HCT116 (cell line): ENCODE data around the gene TSPAN6. TPM values are rescaled to one million over a fixed set of nuclear protein-coding genes. Genes with fewer than 3 reads are reported as not detected.

Experiments
- ATAC-seq: fragments of 200-7000 bp; cut with Tn5 transposase; 2 replicates; pipeline ENCODE4 v1.9.1; 2020; ENCODE audit warnings: mild to moderate bottlenecking, moderate library complexity
- BruUV-seq: library from RNA; stranded (reverse); fragments of 400-500 nt; replicated peaks from 2 replicates; lab custom pipeline; 2021; lab: Mats Ljungman, UMichigan
- CTCF ChIA-PET: fragments of 300-600 bp; sonication (Branson Sonifier 250); formaldehyde crosslinking; loops from one replicate; lab custom pipeline; 2021; ENCODE audit warnings: antibody characterized with exemption; lab: Charles Lee
- POLR2A ChIA-PET: fragments of 300-600, 350-600 bp; sonication (Branson Sonifier 250); formaldehyde crosslinking; loops from one replicate; lab custom pipeline; 2021; ENCODE audit warnings: antibody characterized with exemption; lab: Charles Lee
- RAD21 ChIA-PET, 2 experiments: fragments of 300-600 bp; sonication (Branson Sonifier 250); formaldehyde crosslinking; loops; one replicate each; lab custom pipeline; 2023; ENCODE audit warnings: low total read pairs in 2 of 2; ENCODE audit not compliant: uncharacterized antibody in 2 of 2, unreplicated experiment in 2 of 2, low non-redundant PET in 1 of 2; lab: Charles Lee
- DNase-seq: peaks from one replicate; pipeline ENCODE4 v3.0.0-alpha.2; 2010; ENCODE audit warnings: low read depth, low spot score
- H2AFZ ChIP-seq: fragments of 200-600 bp; shearing (Covaris generic), sonication (generic); 2 replicates; pipeline ENCODE4 v1.6.1; 2017; ENCODE audit warnings: low read depth, mixed run types, mixed read lengths, antibody characterized with exemption, low read length; ENCODE audit not compliant: poor library complexity, severe bottlenecking
- H3K27ac ChIP-seq: 2 replicates; pipeline ENCODE4 v1.5.1; 2012; ENCODE audit warnings: low read depth, low read length
- H3K27me3 ChIP-seq: fragments of 200-600 bp; sonication (generic); 2 replicates; pipeline ENCODE4 v1.6.1; 2016; ENCODE audit warnings: mixed run types, low read length, mixed read lengths; ENCODE audit not compliant: insufficient read depth
- H3K36me3 ChIP-seq, 2 experiments: fragments of 200-500 bp in 1 of 2; fragments of 200-600 bp in 1 of 2; sonication (Bioruptor generic) in 1 of 2; sonication (generic) in 1 of 2; 2 replicates each; pipeline versions ENCODE4 v1.5.1 to v1.6.1; 2014 to 2016; ENCODE audit warnings: low read length in 2 of 2, inconsistent platforms in 1 of 2, mixed read lengths in 1 of 2, mixed run types in 1 of 2; ENCODE audit not compliant: insufficient read depth in 2 of 2, control insufficient read depth in 1 of 2
- H3K4me1 ChIP-seq, 2 experiments: fragments of 200-600 bp in 1 of 2; sonication (generic) in 1 of 2; 2 replicates each; pipeline versions ENCODE4 v1.5.1 to v1.6.1; 2012 to 2017; ENCODE audit warnings: low read length in 2 of 2, inconsistent platforms in 1 of 2, mild to moderate bottlenecking in 1 of 2, mixed read lengths in 1 of 2, mixed run types in 1 of 2, moderate library complexity in 1 of 2; ENCODE audit not compliant: insufficient read depth in 2 of 2, control insufficient read depth in 1 of 2
- H3K4me2 ChIP-seq: fragments of 200-600 bp; sonication (generic); 2 replicates; pipeline ENCODE4 v1.6.1; 2017; ENCODE audit warnings: mixed run types, low read length, mixed read lengths
- H3K4me3 ChIP-seq, 2 experiments: fragments of 200-600 bp in 1 of 2; sonication (generic) in 1 of 2; replicated peaks in 1 of 2; 2 replicates each; pipeline ENCODE4 v1.5.1; 2011 to 2016; ENCODE audit warnings: low read length in 2 of 2, control low read depth in 1 of 2, low read depth in 1 of 2, mild to moderate bottlenecking in 1 of 2, mixed read lengths in 1 of 2, mixed run types in 1 of 2
- H3K79me2 ChIP-seq: fragments of 200-600 bp; sonication (generic); 2 replicates; pipeline ENCODE4 v1.6.1; 2017; ENCODE audit warnings: mild to moderate bottlenecking, mixed run types, low read length, moderate library complexity, mixed read lengths; ENCODE audit not compliant: insufficient read depth
- H3K9ac ChIP-seq: fragments of 200-600 bp; sonication (generic); 2 replicates; pipeline ENCODE4 v1.6.1; 2016; ENCODE audit warnings: low read length, mixed read lengths
- H3K9me2 ChIP-seq: fragments of 200-600 bp; sonication (generic), shearing (Covaris generic); 2 replicates; pipeline ENCODE4 v1.6.1; 2017; ENCODE audit warnings: mixed run types, mild to moderate bottlenecking, moderate library complexity; ENCODE audit not compliant: insufficient read depth
- H3K9me3 ChIP-seq, 2 experiments: fragments of 200-500 bp in 1 of 2; fragments of 200-600 bp in 1 of 2; sonication (Bioruptor generic) in 1 of 2; sonication (generic) in 1 of 2; 2 replicates each; pipeline ENCODE4 v1.6.1; 2014 to 2017; ENCODE audit warnings: low read length in 2 of 2, mixed read lengths in 2 of 2, inconsistent platforms in 1 of 2, low read depth in 1 of 2, mild to moderate bottlenecking in 1 of 2, mixed run types in 1 of 2, moderate library complexity in 1 of 2; ENCODE audit not compliant: control insufficient read depth in 1 of 2, insufficient read depth in 1 of 2
- H4K20me1 ChIP-seq: fragments of 200-600 bp; sonication (generic), shearing (Covaris generic); 2 replicates; pipeline ENCODE4 v1.6.1; 2017; ENCODE audit warnings: mixed run types, mild to moderate bottlenecking, moderate library complexity; ENCODE audit not compliant: insufficient read depth
- ATF3 ChIP-seq: IDR thresholded peaks from 2 replicates; pipeline ENCODE4 v1.6.1; 2012
- CEBPB ChIP-seq: IDR thresholded peaks from 2 replicates; pipeline ENCODE4 v1.6.1; 2012; ENCODE audit warnings: low read depth
- EGR1 ChIP-seq: IDR thresholded peaks from 2 replicates; pipeline ENCODE4 v1.6.1; 2012; ENCODE audit warnings: low read depth
- ELF1 ChIP-seq: IDR thresholded peaks from 2 replicates; pipeline ENCODE4 v1.6.1; 2012; ENCODE audit warnings: low read depth, borderline replicate concordance
- EZH2 ChIP-seq: fragments of 200-600 bp; sonication (generic); IDR thresholded peaks from 2 replicates; pipeline ENCODE4 v1.6.1; 2017; ENCODE audit warnings: antibody characterized with exemption, mixed run types
- EZH2phosphoT487 ChIP-seq: fragments of 200-600 bp; IDR thresholded peaks from 2 replicates; pipeline ENCODE4 v1.6.1; 2018; ENCODE audit warnings: antibody characterized with exemption, borderline replicate concordance
- JUND ChIP-seq: IDR thresholded peaks from 2 replicates; pipeline ENCODE4 v1.6.1; 2012
- MAX ChIP-seq: IDR thresholded peaks from 2 replicates; pipeline ENCODE4 v1.6.1; 2012
- POLR2A ChIP-seq: IDR thresholded peaks from 2 replicates; pipeline ENCODE4 v1.7.0; 2011; ENCODE audit warnings: borderline replicate concordance; ENCODE audit not compliant: insufficient read depth, insufficient read length; ENCODE audit errors: extremely low read depth
- POLR2AphosphoS5 ChIP-seq: IDR thresholded peaks from 2 replicates; pipeline ENCODE4 v1.6.1; 2011; ENCODE audit warnings: mild to moderate bottlenecking, low read depth, low read length, moderate library complexity
- RAD21 ChIP-seq: IDR thresholded peaks from 2 replicates; pipeline ENCODE4 v1.6.1; 2012; ENCODE audit warnings: low read depth, mild to moderate bottlenecking
- SP1 ChIP-seq: IDR thresholded peaks from 2 replicates; pipeline ENCODE4 v1.6.1; 2012; ENCODE audit warnings: low read depth
- SRF ChIP-seq: IDR thresholded peaks from 2 replicates; pipeline ENCODE4 v1.6.1; 2012; ENCODE audit warnings: low read depth
- YY1 ChIP-seq: IDR thresholded peaks from 2 replicates; pipeline ENCODE4 v1.6.1; 2011; ENCODE audit warnings: low read length, low read depth, moderate library complexity, mild to moderate bottlenecking; ENCODE audit not compliant: insufficient replicate concordance; ENCODE audit errors: extremely low read depth
- ZBTB33 ChIP-seq: IDR thresholded peaks from 2 replicates; pipeline ENCODE4 v1.6.1; 2011; ENCODE audit warnings: mild to moderate bottlenecking, low read length, moderate library complexity; ENCODE audit not compliant: insufficient replicate concordance; ENCODE audit errors: extremely low read depth
- ZNF274 ChIP-seq: fragments of 200-500 bp; sonication (Bioruptor generic); IDR thresholded peaks from 2 replicates; pipeline ENCODE4 v1.6.1; 2014; ENCODE audit warnings: mild to moderate bottlenecking, low read depth, low read length, inconsistent platforms
- intact Hi-C: fragments of 100-400 bp; cut with micrococcal nuclease; formaldehyde crosslinking; loops from 2 replicates; pipeline ENCODE4 v1.10.0; 2022
- total RNA-seq: library from RNA; stranded (reverse); gene quantifications from one replicate; pipeline ENCODE4 v1.2.1, GENCODE V29; 2021; ENCODE audit not compliant: unreplicated experiment
- TF ChIP-seq, protein P1 (sequence below), 3 experiments: fragments of 200-600 bp in 1 of 3; sonication (generic) in 1 of 3; IDR thresholded peaks in 2 of 3; conservative IDR thresholded peaks in 1 of 3; 2 replicates each; pipeline ENCODE4 v1.5.1; 2012 to 2017; ENCODE audit warnings: low read depth in 2 of 3, low read length in 2 of 3, antibody characterized with exemption in 1 of 3, borderline replicate concordance in 1 of 3, control low read depth in 1 of 3, mild to moderate bottlenecking in 1 of 3, mixed read lengths in 1 of 3, mixed run types in 1 of 3, moderate library complexity in 1 of 3; ENCODE audit not compliant: insufficient read depth in 1 of 3
- TF ChIP-seq, protein P2 (sequence below): IDR thresholded peaks from 2 replicates; pipeline ENCODE4 v1.6.1; 2012; ENCODE audit warnings: low read depth

TSPAN6 gene
- total RNA-seq, 1 experiment from 2014 or later: 25.0 TPM

DNA sequence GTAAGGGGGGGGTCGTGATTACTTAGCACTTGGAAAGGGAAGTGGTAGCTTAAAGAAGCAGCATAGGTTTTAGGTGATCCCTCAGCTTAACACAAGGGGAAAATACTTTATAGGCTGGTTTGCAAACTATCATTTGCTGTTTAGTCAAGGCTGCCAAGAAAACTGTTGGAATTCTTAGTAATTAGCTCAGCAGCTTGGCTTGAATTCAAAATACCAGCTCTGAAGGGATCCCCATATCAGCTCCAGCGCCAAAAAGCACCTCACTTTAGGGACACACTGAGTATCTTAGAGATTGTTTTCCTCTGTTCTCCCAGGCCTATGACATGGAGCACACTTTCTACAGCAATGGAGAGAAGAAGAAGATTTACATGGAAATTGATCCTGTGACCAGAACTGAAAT lies 43.0 kb downstream of the TSPAN6 start:
- ChIA-PET CTCF (interaction anchor here (0.9 kb wide), 1 partner anchor 146 kb away, joined by 3 read pairs; no protein-coding TSS in a partner anchor), RAD21 (no interaction called here), POLR2A (no interaction called here)
- H3K27me3 ChIP-seq: peaks cover 6% of the 10 kb centered on the region; the same call in 1 of the 2 replicates
- ATAC-seq (no peak), DNase-seq (no peak)
- H3K9ac ChIP-seq: no peak overlapping the region
- no peak overlapping the region for H3K27ac ChIP-seq
- no peaks in the 10 kb centered on the region for H3K79me2 ChIP-seq
- no peaks in the 10 kb centered on the region for H3K36me3 ChIP-seq
- BruUV-seq: no TSS peak
- no peaks in the 10 kb centered on the region for H3K4me1 ChIP-seq
- intact Hi-C loops: no loop called here
- TF ChIP-seq POLR2AphosphoS5 (no peak), CEBPB (no peak), EGR1 (no peak), JUND (no peak), SP1 (no peak), ZNF274 (no peak), MAX (no peak), ZBTB33 (no peak), ATF3 (no peak), SRF (no peak), ELF1 (no peak), RAD21 (no peak), EZH2phosphoT487 (no peak), POLR2A (no peak), EZH2 (no peak), YY1 (no peak)
- TF ChIP-seq, protein P1, sequence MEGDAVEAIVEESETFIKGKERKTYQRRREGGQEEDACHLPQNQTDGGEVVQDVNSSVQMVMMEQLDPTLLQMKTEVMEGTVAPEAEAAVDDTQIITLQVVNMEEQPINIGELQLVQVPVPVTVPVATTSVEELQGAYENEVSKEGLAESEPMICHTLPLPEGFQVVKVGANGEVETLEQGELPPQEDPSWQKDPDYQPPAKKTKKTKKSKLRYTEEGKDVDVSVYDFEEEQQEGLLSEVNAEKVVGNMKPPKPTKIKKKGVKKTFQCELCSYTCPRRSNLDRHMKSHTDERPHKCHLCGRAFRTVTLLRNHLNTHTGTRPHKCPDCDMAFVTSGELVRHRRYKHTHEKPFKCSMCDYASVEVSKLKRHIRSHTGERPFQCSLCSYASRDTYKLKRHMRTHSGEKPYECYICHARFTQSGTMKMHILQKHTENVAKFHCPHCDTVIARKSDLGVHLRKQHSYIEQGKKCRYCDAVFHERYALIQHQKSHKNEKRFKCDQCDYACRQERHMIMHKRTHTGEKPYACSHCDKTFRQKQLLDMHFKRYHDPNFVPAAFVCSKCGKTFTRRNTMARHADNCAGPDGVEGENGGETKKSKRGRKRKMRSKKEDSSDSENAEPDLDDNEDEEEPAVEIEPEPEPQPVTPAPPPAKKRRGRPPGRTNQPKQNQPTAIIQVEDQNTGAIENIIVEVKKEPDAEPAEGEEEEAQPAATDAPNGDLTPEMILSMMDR (IDR thresholded peaks at IDR 0.05 in 2 of 3, conservative IDR thresholded peaks at IDR 0.05 in 1 of 3; ENCODE audit: borderline replicate concordance in 1 of 3, insufficient read depth in 1 of 3, low read depth in 2 of 3, low read length in 2 of 3): no peak
- TF ChIP-seq, protein P2, sequence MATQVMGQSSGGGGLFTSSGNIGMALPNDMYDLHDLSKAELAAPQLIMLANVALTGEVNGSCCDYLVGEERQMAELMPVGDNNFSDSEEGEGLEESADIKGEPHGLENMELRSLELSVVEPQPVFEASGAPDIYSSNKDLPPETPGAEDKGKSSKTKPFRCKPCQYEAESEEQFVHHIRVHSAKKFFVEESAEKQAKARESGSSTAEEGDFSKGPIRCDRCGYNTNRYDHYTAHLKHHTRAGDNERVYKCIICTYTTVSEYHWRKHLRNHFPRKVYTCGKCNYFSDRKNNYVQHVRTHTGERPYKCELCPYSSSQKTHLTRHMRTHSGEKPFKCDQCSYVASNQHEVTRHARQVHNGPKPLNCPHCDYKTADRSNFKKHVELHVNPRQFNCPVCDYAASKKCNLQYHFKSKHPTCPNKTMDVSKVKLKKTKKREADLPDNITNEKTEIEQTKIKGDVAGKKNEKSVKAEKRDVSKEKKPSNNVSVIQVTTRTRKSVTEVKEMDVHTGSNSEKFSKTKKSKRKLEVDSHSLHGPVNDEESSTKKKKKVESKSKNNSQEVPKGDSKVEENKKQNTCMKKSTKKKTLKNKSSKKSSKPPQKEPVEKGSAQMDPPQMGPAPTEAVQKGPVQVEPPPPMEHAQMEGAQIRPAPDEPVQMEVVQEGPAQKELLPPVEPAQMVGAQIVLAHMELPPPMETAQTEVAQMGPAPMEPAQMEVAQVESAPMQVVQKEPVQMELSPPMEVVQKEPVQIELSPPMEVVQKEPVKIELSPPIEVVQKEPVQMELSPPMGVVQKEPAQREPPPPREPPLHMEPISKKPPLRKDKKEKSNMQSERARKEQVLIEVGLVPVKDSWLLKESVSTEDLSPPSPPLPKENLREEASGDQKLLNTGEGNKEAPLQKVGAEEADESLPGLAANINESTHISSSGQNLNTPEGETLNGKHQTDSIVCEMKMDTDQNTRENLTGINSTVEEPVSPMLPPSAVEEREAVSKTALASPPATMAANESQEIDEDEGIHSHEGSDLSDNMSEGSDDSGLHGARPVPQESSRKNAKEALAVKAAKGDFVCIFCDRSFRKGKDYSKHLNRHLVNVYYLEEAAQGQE: no peak
- H3K9me3 ChIP-seq: no peaks in the 10 kb centered on the region
- no peaks in the 10 kb centered on the region for H4K20me1 ChIP-seq
- no peak overlapping the region for H2AFZ ChIP-seq
- H3K9me2 ChIP-seq: no peaks in the 10 kb centered on the region
- no peak overlapping the region for H3K4me2 ChIP-seq
- H3K4me3 ChIP-seq: no peak overlapping the region
